Memory B cell (primary cell): Measurements from ENCODE around the gene FCHSD2.
A peak's percentile ranks its signal among the peaks of the same experiment; 100 is the strongest.
"Not testable (repeated sequence)": the region's sequence is repeated elsewhere in the genome, so short reads cannot be mapped to it uniquely, and the experiment has no call there.

Source experiments
- ATAC-seq: fragments of 150-1000 bp; cut with Tn5 transposase; 2 replicates; pipeline ENCODE4 v1.10.0; 2021; ENCODE audit warnings: low read depth, mild to moderate bottlenecking, moderate library complexity
- DNase-seq, 2 donors: peaks; one replicate each; pipeline ENCODE4 v3.0.0; 2022; ENCODE audit warnings: low spot score in 2 of 2
- H3K27ac Mint-ChIP-seq: one replicate; pipeline ENCODE4 v1.8.0; 2022; ENCODE audit warnings: mild to moderate bottlenecking, moderate library complexity, mixed read lengths
- H3K27me3 Mint-ChIP-seq: one replicate; pipeline ENCODE4 v1.8.0; 2022; ENCODE audit warnings: mixed read lengths
- H3K36me3 Mint-ChIP-seq: one replicate; pipeline ENCODE4 v1.8.0; 2022; ENCODE audit warnings: mild to moderate bottlenecking, mixed read lengths
- H3K4me1 Mint-ChIP-seq: one replicate; pipeline ENCODE4 v1.8.0; 2022; ENCODE audit warnings: mixed read lengths
- H3K4me3 Mint-ChIP-seq: one replicate; pipeline ENCODE4 v1.8.0; 2022; ENCODE audit warnings: mild to moderate bottlenecking, moderate library complexity, mixed read lengths
- H3K9me3 Mint-ChIP-seq: one replicate; pipeline ENCODE4 v1.8.0; 2022; ENCODE audit warnings: mixed read lengths

The FCHSD2 gene

DNA sequence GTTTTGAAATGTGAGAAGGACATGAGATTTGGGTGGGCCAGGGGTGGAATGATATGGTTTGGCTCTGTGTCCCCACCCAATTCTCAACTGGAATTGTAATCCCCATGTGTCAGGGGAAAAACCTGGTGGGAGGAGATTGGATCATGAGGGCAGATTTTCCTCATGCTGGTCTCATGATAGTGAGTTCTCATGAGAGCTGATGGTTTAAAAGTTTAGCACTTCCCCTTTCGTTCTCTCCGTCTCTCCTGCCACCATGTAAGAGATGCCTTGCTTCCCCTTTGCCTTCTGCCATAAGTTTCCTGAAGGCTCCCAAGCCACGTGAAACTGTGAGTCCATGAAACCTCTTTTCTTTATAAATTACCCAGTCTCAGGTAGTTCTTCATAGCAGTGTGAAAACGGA, 113.5 kb downstream of the FCHSD2 start:
- DNase-seq: no peak
- Mint-ChIP-seq H3K4me1 (peaks cover 38% of the 10 kb centered on the region), H3K4me3 (peak overlapping the region; percentile 18), H3K36me3 (peaks cover 71% of the 10 kb centered on the region), H3K27me3 (no peaks in the 10 kb centered on the region), H3K27ac (peak overlapping the region; percentile 86), H3K9me3 (peaks cover 27% of the 10 kb centered on the region)
- ATAC-seq: peak; percentile 64

DNA sequence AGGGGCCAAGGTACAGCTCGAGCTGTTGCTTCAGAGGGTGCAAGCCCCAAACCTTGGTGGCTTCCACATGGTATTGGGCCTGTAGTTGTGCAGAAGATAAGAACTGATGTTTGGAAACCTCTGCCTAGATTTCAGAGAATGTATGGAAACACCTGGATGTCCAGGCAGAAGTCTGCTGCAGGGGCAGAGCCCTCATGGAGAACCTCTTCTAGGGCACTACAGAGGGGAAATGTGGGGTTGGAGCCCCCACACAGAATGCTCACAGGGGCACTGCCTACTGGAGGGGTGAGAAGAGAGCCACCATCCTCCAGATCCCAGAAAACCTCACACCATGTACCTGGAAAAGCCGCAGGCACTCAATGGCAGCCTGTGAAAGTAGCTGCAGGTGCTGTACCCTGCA, 114.3 kb downstream of the FCHSD2 start:
- not testable (repeated sequence) for DNase-seq, H3K27me3 Mint-ChIP-seq, H3K4me3 Mint-ChIP-seq, ATAC-seq
- Mint-ChIP-seq H3K27ac (peak overlapping the region; percentile 86), H3K9me3 (peaks cover 31% of the 10 kb centered on the region), H3K36me3 (peaks cover 73% of the 10 kb centered on the region), H3K4me1 (peaks cover 40% of the 10 kb centered on the region)

DNA sequence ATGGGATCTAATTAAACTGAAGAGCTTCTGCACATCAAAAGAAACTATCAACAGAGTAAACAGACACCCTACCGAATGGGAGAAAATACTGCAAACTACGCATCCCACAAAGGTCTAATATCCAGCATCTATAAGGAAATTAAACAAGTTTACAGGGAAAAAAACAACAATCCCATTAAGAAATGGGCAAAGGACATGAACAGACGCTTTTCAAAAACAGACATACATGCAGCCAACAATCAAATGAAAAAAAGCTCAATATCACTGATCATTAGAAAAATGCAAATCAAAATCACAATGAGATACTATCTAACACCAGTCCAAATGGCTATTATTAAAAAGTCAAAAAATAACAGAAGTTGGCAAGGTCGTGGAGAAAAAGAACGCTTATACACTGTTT, 117.5 kb downstream of the FCHSD2 start:
- Mint-ChIP-seq H3K36me3 (peaks cover 70% of the 10 kb centered on the region), H3K4me1 (peaks cover 30% of the 10 kb centered on the region), H3K4me3 (no peak overlapping the region), H3K9me3 (peaks cover 30% of the 10 kb centered on the region), H3K27me3 (no peaks in the 10 kb centered on the region), H3K27ac (no peak overlapping the region)
- ATAC-seq (no peak), DNase-seq (no peak)

DNA sequence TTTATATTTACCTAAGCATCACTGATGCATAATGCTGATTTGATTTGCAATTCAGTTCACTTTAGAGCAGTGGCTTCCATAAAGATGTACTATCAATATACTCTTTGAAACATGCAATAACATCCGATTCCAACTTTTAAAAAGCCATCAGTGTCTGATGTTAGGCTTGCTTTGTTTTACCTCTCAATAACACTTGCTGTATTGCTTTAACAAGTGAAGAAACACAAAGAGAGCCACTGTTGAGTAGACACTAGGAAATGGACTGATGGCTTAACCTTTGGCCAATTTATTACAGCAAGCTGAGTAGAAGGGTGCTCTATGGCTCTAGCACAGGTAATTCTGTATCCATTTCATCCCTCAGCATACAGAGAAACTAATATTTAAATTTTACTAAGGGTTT, 122.1 kb downstream of the FCHSD2 start:
- ATAC-seq: no peak
- Mint-ChIP-seq H3K4me3 (no peak overlapping the region), H3K36me3 (peaks cover 45% of the 10 kb centered on the region), H3K27ac (no peak overlapping the region), H3K9me3 (peaks cover 17% of the 10 kb centered on the region), H3K4me1 (peaks cover 31% of the 10 kb centered on the region), H3K27me3 (no peaks in the 10 kb centered on the region)
- DNase-seq: no peak

DNA sequence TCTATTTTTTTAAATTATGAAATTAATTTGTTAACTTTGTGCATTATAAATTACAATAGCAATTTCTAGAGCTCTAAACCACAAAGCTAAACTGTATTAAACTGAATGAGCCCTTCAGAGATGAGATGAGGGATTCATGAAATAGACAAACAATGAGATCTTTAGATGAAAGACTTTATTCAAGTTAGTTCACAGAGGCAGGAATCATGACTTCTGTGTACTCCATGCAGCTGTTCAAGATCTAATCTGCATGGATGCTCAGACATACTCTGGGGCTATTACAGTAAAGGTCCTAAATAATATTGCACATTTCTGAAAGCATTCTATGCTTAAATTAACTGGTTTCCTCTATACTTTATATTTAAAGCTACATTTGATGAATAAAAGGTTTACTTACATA, 122.7 kb downstream of the FCHSD2 start:
- Mint-ChIP-seq H3K27me3 (no peaks in the 10 kb centered on the region), H3K27ac (no peak overlapping the region), H3K4me3 (no peak overlapping the region), H3K36me3 (peaks cover 41% of the 10 kb centered on the region), H3K4me1 (peaks cover 33% of the 10 kb centered on the region), H3K9me3 (peaks cover 13% of the 10 kb centered on the region)
- ATAC-seq: no peak
- no peak for DNase-seq

DNA sequence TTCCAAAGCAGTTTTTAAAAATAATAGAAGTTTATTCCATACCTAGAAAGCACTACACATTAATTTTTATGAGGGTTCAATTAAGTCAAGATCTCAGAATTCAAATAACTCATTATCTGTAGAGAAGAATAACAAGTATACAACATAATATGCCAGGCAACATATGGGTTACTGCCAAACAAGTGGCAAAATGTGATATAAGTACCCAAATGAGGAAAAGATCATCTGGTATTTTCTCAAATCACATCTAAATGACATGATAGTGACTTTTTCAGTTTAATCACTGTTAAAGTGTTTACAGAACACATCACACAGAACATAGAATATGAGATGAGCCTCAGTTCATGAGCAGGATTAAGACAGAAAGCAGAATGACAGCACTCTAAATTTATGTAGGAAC, 123.3 kb downstream of the FCHSD2 start:
- ATAC-seq (no peak), DNase-seq (no peak)
- H3K4me1 Mint-ChIP-seq: peaks cover 35% of the 10 kb centered on the region
- no peaks in the 10 kb centered on the region for H3K27me3 Mint-ChIP-seq
- no peak overlapping the region for H3K4me3 Mint-ChIP-seq
- peaks cover 39% of the 10 kb centered on the region for H3K36me3 Mint-ChIP-seq
- H3K27ac Mint-ChIP-seq: peak overlapping the region; percentile 58
- H3K9me3 Mint-ChIP-seq: peaks cover 8% of the 10 kb centered on the region

DNA sequence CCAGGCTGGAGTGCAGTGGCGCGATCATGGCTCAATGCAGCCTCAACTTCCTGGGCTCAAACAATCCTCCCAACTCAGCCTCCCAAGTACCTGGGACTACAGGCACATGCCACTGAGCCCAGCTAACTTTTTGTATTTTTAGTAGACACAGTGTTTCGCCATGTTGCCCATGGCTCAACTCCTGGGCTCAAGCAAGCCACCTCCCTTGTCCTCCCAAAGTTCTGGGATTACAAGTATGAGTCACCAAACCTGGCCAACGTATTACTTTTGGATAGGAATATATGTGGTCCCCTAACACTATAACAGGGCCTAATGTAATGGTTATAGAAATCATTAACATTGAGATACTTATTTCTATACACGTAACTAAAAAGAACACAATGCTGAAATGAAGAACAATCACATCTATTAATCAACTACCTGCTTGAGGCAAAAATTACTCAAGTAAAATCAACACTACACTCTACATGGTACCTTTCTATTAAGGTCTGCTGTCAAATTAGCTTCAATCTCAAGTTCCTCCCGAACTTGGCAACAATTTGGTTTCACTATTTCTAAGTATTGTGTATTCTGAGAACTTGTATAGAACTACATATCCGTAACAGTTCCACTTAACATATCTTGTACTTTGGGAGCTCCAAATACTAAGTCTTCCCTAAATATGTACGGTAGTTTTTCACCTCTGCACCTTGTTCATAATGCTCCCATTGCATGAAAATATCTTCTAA, 124.9 kb downstream of the FCHSD2 start:
- ATAC-seq: no peak
- Mint-ChIP-seq H3K9me3 (peaks cover 2% of the 10 kb centered on the region), H3K27me3 (no peaks in the 10 kb centered on the region), H3K4me3 (peak overlapping the region; percentile 53), H3K27ac (peak overlapping the region; percentile 74), H3K36me3 (peaks cover 33% of the 10 kb centered on the region), H3K4me1 (peaks cover 34% of the 10 kb centered on the region)
- DNase-seq: no peak

DNA sequence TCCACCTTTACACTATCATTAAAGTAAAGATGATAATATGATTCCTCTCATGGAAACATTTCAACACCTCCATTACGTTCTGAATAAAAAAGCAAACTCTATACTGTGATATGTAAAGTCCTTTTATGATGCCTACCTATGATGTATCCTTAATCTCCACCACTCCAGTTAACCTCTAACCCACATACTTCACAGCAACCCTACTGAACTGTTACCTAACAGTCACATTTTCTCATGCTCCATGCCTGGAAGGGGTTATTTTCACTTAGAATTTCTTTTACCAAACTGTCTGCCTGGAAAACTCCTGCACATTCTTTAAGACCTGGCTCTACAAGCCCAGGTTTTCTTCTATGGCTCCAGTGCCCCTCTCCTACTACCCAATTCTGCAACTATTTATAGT, 129.1 kb downstream of the FCHSD2 start:
- Mint-ChIP-seq H3K36me3 (peaks cover 58% of the 10 kb centered on the region), H3K27ac (peak overlapping the region; percentile 64), H3K9me3 (peaks cover 16% of the 10 kb centered on the region), H3K4me1 (peaks cover 33% of the 10 kb centered on the region), H3K27me3 (no peaks in the 10 kb centered on the region), H3K4me3 (no peak overlapping the region)
- ATAC-seq (no peak), DNase-seq (no peak)

DNA sequence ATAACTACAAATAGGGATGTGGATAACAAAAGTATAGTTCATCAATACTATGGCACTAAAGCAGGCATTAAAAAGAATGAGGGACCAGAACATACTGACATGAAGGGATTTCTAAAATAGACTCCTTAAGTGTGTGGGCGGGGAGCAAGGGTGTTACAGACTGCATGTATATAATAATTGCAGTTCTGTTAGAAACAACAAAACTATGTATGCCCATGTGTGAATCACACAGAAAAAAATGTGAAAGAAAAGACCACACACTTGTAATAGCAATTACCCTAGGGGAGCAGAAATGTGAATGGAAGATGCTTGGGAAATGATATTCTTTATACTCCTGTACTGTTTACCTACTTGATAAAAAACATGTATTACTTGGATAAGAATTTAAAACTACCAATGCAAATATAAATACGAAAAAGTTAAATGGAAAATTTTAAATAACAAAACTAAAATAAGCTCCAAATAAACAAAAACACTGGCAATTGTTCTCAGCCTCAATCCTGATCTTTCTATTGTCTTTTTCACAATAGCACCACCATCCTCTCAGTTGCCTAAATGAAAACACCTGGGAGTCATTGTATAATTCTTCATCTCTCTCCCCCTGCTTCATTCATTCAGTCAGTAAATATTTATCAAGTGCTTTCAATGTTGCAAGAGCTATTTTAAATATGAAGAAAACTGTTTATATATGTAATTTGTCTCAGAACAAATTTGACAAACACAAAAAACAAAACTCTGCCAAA, 129.8 kb downstream of the FCHSD2 start:
- ATAC-seq: no peak
- H3K27ac Mint-ChIP-seq: peak overlapping the region; percentile 64

DNA sequence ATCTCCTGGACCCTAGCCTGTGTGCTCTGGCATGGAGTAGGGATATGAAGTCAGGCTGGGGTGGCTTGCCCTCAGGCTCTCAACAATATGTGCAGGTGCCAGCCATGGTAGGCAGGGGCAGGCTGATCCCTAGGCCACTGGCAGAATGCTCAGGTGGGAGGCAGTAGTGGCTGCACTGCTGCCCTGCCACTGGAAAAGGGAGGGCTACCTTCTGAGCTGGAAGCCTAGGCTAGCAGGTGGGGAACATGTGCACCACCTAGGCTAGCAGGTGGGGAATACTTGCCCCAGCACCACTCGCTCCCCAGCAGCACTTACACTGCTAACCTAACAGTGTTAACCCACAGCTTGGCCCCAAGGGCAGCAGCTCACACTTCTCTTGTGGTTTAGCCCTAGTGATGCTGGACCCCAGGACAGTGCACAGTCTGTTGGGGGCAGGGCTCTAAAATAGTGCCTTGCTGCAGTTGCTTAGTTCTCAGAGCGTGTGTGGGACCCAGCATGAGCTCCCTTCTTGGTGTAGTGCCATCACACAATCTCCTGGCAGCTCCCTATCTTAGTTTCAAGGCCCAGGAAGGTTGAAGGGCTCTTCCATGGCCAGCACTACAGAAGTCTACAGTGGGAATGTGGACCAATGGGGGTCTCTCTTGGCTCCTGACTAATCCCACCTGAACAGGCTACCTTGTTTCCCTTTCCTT, 130.8 kb downstream of the FCHSD2 start:
- H3K4me1 Mint-ChIP-seq: peaks cover 30% of the 10 kb centered on the region

More for the DNA sequence above, 129.8 kb downstream of the FCHSD2 start:
- Mint-ChIP-seq H3K27me3 (no peaks in the 10 kb centered on the region), H3K9me3 (peaks cover 17% of the 10 kb centered on the region), H3K4me3 (no peak overlapping the region), H3K36me3 (peaks cover 59% of the 10 kb centered on the region), H3K4me1 (peaks cover 32% of the 10 kb centered on the region)
- no peak for DNase-seq

DNA sequence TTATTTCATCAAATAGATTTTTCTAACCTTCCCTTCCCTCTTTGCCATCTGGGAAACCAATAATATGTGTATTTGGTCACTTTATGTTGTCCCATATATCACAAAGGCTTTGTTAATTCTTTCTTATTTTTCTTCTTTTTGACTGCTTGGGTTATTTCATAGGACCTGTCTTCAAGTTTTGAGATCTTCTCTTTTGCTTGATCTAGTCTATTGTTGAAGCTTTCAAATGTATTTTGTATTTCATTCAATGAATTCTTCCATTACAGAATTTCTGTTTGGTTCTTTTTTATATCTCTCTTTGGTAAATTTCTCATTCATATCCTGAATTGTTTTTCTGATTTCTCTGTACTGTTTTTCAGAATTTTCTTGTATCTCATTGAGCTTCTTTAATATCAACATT, 132.1 kb downstream of the FCHSD2 start:
- H3K27ac Mint-ChIP-seq: peak overlapping the region; percentile 56
- peaks cover 24% of the 10 kb centered on the region for H3K9me3 Mint-ChIP-seq

More for the DNA sequence above, 130.8 kb downstream of the FCHSD2 start:
- Mint-ChIP-seq H3K9me3 (peaks cover 20% of the 10 kb centered on the region), H3K36me3 (peaks cover 63% of the 10 kb centered on the region), H3K4me3 (no peak overlapping the region), H3K27ac (peak overlapping the region; percentile 56), H3K27me3 (no peaks in the 10 kb centered on the region)
- DNase-seq (no peak), ATAC-seq (no peak)

DNA sequence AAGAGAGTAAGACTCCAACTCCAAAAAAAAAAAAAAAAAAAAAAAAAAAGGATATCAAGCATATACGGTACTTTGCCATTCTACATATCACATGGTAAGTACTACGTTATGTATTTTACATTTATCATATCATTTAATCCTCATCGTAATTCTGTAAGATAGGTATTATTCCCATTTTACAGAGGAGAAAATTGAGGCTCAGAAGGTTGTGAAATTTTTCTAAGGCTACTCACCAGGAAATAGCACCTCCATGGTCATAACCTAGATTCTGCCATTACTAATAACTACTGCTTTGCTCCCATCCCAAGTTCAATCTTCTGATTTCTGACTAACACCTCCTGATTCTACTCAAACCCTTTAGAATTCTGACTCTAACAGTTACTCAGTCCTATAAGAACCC, 138.0 kb downstream of the FCHSD2 start:
- H3K36me3 Mint-ChIP-seq: peaks cover 48% of the 10 kb centered on the region
- H3K27ac Mint-ChIP-seq: peak overlapping the region; percentile 92

More for the DNA sequence above, 132.1 kb downstream of the FCHSD2 start:
- peaks cover 37% of the 10 kb centered on the region for H3K4me1 Mint-ChIP-seq
- DNase-seq (no peak), ATAC-seq (no peak)
- H3K27me3 Mint-ChIP-seq: no peaks in the 10 kb centered on the region
- H3K36me3 Mint-ChIP-seq: peaks cover 68% of the 10 kb centered on the region
- no peak overlapping the region for H3K4me3 Mint-ChIP-seq

DNA sequence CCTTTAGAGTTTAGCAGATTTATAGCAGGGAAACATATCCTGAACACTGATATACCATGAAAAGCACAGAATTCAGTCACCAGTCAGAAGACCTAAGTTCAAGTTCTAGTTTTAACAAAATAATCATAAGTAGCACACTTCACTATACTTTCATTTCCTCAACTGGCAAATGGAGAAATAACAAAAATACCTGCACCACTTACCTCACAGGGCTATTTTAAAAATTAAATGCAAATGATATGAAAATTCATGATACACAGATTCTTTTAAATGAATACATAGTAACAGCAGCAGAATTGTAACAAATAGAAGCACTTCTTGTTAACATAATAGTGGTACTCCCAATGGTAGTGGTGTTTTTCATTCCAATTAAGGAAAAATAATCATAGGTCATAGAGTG, 139.0 kb downstream of the FCHSD2 start:
- H3K36me3 Mint-ChIP-seq: peaks cover 44% of the 10 kb centered on the region
- H3K4me1 Mint-ChIP-seq: peaks cover 48% of the 10 kb centered on the region
- ATAC-seq (peak; percentile 92), DNase-seq (peak in 1 of 2 donors; percentile 26)
- peak overlapping the region; percentile 92 for H3K27ac Mint-ChIP-seq
- H3K27me3 Mint-ChIP-seq: no peaks in the 10 kb centered on the region
- H3K9me3 Mint-ChIP-seq: peaks cover 15% of the 10 kb centered on the region
- H3K4me3 Mint-ChIP-seq: peak overlapping the region; percentile 51

More for the DNA sequence above, 138.0 kb downstream of the FCHSD2 start:
- Mint-ChIP-seq H3K9me3 (peaks cover 17% of the 10 kb centered on the region), H3K4me3 (peak overlapping the region; percentile 28), H3K27me3 (no peaks in the 10 kb centered on the region), H3K4me1 (peaks cover 49% of the 10 kb centered on the region)
- ATAC-seq (no peak), DNase-seq (no peak)

DNA sequence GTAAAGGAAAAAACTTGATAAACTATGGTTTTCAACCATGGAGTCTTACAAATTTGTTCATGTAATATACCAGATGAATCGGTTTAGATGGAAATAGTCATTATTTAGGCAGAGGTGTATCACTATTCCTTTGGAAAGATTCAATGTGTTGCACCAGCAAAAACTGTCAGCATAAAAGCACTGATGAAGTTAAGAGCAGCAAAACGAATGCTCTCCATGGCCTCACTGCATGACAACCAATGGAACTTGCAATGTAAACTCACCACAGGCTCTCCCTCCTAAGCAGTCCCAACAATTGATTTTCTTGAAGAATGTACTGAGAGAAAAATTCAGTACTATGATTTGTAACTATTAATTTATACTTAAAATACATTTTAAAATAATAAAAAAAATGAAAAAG, 139.9 kb downstream of the FCHSD2 start:
- Mint-ChIP-seq H3K27me3 (no peaks in the 10 kb centered on the region), H3K9me3 (peaks cover 14% of the 10 kb centered on the region), H3K4me3 (no peak overlapping the region), H3K36me3 (peaks cover 47% of the 10 kb centered on the region), H3K4me1 (peaks cover 43% of the 10 kb centered on the region), H3K27ac (peak overlapping the region; percentile 92)
- DNase-seq (no peak), ATAC-seq (no peak)
